C4-2B (cell line): ENCODE measurements around the gene NT5C1B.

Experiments used
- ZFX ChIP-seq: fragments of 450-650 bp; IDR thresholded peaks from 2 replicates; pipeline ENCODE4 v1.6.1; 2017
- TF ChIP-seq, protein P1 (sequence below): fragments of 450-650 bp; conservative IDR thresholded peaks from 2 replicates; pipeline ENCODE4 v1.5.1; 2017; ENCODE audit warnings: mild to moderate bottlenecking

DNA sequence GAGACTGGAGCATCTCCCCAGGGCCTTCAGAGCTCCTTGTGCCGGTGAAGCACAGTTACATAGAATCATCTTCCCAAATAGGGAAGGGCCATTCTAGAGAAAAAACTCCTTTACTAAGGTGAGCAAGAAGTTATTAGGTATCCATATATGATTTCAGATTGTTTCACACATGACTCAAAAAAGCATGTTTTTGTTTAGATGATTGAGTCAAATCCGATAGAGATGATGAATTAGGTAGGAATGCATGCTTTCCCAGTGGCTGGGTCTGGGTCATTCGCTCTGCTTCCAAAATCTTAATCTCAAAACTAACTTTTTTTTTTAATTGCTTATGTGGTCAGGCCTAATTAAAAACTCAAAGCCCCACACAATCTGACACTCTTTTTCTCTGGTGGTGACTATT lies 3.8 kb downstream of the NT5C1B start:
- TF ChIP-seq, protein P1, sequence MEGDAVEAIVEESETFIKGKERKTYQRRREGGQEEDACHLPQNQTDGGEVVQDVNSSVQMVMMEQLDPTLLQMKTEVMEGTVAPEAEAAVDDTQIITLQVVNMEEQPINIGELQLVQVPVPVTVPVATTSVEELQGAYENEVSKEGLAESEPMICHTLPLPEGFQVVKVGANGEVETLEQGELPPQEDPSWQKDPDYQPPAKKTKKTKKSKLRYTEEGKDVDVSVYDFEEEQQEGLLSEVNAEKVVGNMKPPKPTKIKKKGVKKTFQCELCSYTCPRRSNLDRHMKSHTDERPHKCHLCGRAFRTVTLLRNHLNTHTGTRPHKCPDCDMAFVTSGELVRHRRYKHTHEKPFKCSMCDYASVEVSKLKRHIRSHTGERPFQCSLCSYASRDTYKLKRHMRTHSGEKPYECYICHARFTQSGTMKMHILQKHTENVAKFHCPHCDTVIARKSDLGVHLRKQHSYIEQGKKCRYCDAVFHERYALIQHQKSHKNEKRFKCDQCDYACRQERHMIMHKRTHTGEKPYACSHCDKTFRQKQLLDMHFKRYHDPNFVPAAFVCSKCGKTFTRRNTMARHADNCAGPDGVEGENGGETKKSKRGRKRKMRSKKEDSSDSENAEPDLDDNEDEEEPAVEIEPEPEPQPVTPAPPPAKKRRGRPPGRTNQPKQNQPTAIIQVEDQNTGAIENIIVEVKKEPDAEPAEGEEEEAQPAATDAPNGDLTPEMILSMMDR = no peak
- TF ChIP-seq ZFX = no peak
